Liver (tissue), 3 donors: ENCODE measurements around the gene CLRN3.

Source experiments
- RAD21 ChIP-seq, 2 donors: IDR thresholded peaks; 2 replicates each; pipeline ENCODE4 v1.6.1; 2016; ENCODE audit warnings: antibody characterized with exemption in 2 of 2, mild to moderate bottlenecking in 2 of 2
- REST ChIP-seq: IDR thresholded peaks from 2 replicates; pipeline ENCODE4 v1.6.1; 2016; ENCODE audit warnings: antibody characterized with exemption, mild to moderate bottlenecking
- SP1 ChIP-seq: IDR thresholded peaks from 2 replicates; pipeline ENCODE4 v1.6.1; 2018; ENCODE audit warnings: antibody characterized with exemption, mild to moderate bottlenecking
- TF ChIP-seq, protein P1 (sequence below): fragments of 150-350 bp; IDR thresholded peaks from 2 replicates; pipeline ENCODE4 v1.5.1; 2017; ENCODE audit warnings: improper control_type of control experiment, low read depth, low read length; ENCODE audit not compliant: missing input control
- TF ChIP-seq, protein P2 (sequence below): IDR thresholded peaks from 2 replicates; pipeline ENCODE4 v1.6.1; 2016; ENCODE audit warnings: antibody characterized with exemption
- donor health status: healthy.
- donor health status: healthy.

- no peak for TF ChIP-seq REST
- no peak for TF ChIP-seq SP1
- TF ChIP-seq, protein P1, sequence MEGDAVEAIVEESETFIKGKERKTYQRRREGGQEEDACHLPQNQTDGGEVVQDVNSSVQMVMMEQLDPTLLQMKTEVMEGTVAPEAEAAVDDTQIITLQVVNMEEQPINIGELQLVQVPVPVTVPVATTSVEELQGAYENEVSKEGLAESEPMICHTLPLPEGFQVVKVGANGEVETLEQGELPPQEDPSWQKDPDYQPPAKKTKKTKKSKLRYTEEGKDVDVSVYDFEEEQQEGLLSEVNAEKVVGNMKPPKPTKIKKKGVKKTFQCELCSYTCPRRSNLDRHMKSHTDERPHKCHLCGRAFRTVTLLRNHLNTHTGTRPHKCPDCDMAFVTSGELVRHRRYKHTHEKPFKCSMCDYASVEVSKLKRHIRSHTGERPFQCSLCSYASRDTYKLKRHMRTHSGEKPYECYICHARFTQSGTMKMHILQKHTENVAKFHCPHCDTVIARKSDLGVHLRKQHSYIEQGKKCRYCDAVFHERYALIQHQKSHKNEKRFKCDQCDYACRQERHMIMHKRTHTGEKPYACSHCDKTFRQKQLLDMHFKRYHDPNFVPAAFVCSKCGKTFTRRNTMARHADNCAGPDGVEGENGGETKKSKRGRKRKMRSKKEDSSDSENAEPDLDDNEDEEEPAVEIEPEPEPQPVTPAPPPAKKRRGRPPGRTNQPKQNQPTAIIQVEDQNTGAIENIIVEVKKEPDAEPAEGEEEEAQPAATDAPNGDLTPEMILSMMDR: no peak
- TF ChIP-seq RAD21 (IDR thresholded peaks at IDR 0.05): no peak
- TF ChIP-seq, protein P2, sequence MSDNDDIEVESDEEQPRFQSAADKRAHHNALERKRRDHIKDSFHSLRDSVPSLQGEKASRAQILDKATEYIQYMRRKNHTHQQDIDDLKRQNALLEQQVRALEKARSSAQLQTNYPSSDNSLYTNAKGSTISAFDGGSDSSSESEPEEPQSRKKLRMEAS: no peak
Measured at GRCh38 chr10:127882391-127882790, 10.3 kb downstream of the CLRN3 start.
